ENCODE data around the gene CTSE. TPM values are rescaled to one million over a fixed set of nuclear protein-coding genes. Genes with fewer than 3 reads are reported as not detected.

The CTSE gene
- total RNA-seq, 1 experiment from 2014 or later = not detected

DNA sequence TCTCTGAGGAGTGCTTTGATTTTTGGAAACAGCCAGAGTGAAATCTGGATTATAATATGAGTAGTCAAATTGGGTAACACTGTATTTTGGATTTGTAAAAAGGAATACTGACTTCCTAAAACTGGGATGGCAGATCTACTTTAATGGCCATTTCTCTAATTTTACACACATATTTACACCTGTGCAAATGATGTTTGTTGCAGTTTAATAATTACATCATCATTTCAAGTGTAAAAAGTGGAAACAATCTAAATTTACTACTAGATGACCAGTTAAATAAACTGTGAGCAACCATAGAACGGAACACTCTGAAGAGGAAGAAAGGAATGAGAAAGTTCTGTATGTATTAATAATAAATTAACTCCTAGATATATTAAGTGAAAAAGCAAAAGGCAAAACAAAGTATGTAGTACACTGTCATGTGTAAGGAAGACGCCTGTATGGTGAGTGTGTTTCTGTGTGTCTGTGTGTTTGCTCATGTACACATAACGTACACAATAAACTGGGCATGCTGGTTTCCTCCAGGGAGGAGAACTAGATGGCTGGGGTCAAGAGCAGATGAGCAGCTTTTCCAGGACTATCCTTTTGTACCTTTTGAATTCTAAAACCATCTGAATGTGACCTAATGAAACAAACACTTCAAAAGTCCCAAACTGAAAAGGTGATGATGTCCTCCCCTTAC is 26.4 kb upstream of the CTSE start:
- DNase-seq (ENCODE audit: low spot score) = no peak

DNA sequence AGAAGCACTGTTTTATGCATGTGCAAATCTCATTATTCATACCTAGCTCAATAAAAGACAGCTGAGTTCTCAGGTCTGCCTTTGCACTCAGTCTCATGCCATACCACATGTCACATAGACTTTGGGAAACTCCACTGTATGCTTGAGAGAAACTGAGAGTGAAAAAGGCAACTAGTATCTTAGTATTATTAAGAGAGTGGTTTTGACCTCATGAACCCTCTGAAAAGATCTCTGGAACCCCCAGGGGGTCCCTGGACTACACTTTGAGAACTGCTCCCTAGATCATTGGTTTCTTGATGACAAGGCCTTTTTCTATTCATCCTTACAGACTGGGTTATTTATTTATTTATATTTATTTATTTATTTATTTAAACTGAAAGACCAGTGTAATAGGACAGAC is 25.6 kb upstream of the CTSE start:
- no peak for DNase-seq (ENCODE audit: low spot score)

DNA sequence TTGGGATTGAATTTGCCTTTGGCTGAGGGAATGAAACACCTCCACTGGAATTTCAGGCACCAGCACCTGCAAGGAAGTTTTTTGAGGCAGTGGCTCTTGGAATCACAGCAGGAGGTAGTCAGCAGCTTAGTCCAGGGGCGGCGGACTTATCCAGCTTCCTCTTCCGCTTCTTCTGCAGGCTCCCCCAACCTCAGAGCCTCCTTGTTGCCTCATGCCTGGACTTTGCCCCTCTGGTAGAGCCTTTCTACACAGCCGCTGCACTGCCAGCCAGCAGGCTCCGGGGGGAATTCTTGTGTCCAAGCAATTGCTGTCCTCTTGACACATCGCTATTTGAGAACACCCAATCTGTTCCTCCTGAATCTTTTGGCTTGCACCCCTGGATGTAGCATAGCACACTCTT is 24.9 kb upstream of the CTSE start:
- no peak for DNase-seq (ENCODE audit: low spot score)

DNA sequence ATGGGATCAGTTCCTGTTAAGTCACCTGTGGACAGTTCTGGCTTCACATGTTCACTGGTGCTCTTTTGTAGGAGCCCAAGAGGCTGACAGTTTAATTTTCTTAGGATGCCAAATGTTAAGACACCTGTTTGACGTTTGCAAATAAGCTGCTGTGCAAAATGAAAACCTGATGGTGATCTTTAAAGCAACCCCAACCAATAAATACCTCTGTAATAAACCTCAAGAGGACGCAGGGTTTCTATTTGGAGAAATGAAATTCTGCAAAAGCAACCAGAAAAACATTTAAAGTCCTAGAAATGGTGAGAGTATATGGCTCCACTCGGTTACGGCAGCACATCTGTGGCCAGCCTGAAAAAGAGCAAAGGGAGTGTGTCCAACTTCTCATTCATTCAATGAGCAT is 23.6 kb upstream of the CTSE start:
- no peak for DNase-seq (ENCODE audit: low spot score)

DNA sequence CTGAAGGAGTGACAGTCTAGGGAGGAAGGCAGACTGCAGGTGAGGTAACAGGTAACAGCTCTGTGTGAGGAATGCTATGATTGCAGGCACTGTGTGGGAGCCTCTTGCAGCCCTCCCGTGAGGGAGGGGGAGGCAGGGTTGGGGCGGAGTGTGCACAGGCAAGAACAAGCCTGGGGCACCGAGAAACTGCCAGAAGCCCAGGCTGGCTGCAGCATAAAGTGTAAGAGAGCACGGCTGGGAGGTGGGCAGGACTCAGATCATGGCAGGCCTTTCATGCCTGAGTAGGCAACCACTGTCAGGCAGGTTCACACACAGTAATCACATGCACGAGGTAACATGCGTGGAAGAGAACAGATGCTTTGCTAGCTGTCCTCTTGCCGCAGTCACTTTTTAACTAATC is 17.9 kb upstream of the CTSE start:
- no peak for DNase-seq (ENCODE audit: low spot score)

DNA sequence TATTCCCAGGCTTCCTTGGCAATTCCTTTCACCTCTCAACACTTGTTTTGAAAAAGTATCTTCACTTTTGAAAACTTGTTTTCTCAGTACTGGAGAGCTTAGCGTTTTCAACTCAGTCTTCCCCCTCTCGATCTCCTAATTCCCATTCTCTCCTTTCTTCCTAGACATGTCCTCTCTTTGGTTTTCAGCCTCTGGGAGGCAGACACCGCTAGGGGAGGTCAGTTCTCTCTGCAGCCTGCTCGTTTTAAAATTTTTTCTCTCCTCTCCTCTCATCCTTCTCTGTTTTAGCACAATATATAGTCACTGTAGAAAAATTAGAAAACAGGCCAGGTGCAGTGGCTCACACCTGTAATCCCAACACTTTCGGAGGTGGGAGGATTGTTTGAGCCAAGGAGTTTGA is 16.6 kb upstream of the CTSE start:
- no peak for DNase-seq (ENCODE audit: low spot score)

DNA sequence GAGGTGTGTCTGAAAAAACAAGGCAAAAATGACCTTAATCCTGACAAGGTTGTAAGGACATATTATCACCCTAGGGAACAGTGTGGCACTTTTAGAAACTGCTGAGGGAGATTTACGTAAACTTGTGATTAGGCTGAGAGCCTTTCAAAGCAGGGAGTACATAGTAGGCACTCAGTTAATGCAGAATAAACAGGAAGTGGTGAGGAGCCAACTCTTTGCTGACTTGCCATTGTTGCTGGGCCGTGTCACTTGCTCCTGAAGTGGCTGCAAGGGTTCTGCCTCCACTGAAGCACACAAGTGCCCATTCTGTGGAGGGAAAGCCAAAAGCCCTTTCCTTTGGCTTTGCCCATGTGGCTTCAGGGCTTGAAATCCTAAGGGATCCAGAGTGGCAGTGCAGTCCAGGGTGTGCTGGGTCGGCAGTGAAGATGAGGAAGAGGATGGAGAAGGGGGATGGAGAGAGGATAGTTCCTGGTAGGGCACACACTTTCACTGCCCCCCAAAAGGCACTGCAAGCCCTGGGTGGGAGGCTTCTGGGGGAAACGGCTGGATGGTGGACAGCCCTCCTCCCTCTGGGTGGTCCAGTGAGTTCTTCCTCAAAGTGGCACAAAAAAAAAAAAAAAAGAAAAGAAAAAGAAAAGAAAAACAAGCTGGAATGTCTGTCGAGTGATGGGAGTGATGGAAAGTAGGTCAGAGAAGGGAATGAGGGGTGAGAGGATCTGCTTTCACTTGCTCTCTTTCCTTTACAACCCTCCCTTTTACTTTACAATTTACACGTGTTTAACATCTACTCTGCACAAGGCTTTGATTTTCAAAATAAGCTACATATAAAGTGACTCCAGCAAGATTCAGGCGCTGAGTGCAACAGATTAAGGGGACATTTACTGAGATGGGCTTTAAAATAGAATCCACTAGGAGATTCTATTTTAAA is 15.6 kb upstream of the CTSE start:
- DNase-seq (ENCODE audit: low spot score) = no peak

DNA sequence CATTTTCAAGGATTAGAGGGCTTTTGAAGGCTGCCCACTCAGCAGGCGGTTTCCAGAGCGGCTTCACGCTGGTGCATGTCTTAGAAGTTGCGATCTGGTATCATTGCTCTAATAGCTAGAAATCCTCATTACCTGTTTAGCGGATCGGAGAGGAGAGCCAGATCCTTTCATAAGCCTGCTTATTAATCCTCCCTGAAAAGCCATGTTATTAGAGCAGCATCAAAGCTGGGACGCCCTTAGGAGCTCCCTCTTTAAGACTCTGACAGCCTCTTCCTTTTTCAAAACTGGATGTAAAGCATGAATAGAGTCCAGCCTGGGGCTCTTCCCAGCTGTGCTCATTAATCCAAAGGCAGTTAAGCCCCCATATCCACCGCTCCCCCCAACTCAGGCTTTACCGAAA is 13.9 kb upstream of the CTSE start:
- no peak for DNase-seq (ENCODE audit: low spot score)

DNA sequence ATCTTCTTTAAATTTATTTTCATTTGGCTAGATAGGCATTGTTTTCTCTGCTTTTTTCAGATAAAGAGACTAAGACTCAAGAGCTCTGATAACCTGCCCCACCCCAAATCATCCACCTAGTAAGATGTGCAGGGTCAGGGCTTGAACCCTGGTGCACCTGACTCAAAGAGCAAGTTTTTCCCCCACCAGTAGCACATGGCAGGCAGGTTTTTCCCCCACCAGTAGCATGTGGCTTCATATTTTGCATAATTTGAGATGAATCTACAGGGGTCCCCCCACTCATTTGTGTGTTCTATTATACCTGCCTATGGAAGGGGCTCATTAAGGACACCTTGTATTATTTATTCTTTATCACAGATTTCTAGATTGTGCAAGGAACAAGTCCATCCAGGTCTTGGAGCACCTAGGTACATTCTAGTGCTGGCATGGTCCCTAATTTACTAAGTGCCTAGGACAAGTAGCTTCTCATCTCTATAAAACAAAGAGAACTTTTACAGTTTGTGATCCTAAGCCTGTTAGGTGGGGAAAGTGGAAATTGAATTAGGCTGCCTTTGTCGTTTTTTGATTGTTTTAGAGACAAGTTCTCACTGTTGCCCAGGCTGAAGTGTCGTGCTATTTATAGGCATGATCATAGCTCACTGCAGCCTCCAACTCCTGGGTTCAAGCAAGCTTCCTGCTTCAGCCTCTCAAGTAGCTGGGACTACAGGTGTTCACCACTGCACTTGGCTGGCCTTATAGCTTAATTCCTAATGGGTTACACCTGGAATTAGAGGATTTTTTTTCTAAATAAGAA is 13.2 kb upstream of the CTSE start:
- DNase-seq (ENCODE audit: low spot score) = no peak

DNA sequence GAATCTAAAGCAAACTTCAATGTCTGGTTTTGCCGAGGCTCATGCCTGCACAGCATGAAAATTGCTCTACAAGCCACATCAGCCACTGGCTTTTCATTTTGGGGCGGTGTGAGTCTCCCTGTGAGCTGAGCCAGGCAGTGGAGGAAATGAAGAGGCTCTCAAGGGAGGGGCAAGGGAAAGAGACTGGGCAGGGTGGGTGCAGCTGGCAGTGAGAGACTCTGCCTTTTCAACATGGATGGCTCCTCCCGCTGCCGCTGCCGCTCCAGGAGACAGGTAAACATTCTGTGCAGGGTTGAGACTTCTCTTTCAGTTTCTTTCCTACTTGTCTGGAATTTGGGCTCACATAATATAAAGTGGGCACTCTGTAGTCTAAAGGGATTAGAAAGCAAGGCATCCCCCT is 11.3 kb upstream of the CTSE start:
- DNase-seq (ENCODE audit: low spot score) = no peak

DNA sequence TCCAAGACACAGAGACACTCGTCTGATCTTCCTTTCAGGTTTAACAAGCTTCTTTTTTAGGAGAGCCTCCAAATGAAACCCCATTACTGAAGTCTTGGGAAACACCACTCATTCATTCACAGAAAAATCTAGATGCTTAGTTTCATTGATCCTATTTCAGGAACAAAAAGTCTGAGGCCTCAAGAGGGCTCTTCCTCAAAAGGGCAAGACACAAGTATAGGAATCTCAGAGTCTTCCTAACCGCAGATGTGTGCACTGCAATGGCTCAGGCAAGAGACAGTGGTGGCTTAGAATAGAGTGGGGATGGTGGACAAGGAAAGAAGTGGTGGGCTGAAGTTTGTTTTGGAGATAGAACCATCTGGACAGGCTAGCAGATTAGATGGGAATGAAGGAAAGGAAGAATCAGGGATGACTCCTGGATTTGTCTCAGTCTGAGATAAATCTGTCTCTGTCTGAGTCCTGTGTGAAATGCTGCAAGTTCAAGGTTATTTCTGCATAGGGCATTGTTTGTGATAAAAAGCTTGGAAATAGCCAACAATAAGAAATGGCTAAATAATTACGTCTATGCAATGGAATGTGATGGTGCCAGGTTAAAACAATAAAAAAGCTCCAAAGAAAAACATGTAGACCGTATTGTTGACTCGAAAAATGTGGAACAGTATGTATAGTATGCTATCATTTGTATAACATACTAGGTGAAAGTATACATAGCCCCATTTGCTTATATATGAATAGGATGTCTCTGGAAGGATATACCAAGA is 8.9 kb upstream of the CTSE start:
- DNase-seq (ENCODE audit: low spot score) = no peak

DNA sequence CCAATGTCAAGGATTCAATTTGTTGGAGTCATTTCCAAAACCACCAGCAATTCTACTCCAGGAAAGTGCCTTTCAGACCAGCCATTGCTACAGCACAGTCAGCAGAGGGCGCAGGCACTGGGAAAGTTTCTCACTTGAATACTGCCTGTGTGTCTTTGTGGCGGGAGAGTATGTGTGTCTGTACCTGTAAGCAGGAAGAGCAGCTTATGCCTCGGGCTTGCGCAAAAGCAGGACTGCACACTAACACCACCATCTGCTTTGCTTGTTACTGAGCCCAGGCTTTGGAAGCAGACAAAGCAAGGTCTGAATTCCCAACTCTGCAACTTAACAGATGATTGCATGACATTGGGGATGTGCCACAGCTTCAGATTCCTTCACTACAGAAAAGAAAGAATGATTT is 7.0 kb upstream of the CTSE start:
- DNase-seq (ENCODE audit: low spot score) = peak; percentile 75

DNA sequence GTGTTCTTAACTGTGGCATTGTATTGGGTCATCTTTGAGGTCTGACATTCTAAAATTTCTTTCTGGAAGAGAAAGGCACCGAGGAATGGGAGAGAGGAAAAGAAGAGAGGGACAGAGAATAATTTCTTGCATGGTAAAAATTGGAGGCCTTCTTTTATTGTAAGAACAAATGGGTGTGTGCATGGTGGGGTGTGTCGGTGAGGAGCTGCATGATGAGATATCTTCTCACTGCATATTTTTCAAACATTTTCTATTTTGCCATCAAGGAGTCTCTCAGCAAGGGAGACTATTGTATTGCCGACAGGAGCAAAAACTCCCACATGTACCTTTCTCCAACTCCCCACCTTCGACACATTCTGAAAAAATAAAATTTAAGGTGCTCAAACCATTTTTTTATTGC is 6.5 kb upstream of the CTSE start:
- no peak for DNase-seq (ENCODE audit: low spot score)

DNA sequence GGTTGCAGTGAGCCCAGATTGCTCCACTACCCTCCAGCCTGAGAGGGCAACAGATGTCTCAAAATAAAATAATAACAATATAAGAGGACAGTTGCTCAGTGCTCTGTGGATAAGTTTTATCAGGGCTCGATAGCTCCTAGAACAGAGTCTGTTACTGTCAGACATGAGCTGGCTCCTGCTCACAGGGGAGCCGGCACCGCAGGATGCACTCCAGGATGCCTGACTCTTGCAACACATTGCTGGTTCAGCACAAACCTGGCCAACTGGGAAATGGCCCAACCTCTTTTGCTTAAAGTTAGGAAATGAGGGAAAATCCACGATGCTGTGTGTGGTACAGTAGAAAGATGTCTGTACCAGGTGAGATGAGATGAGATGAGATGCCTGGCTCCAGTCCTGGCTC is 5.8 kb upstream of the CTSE start:
- no peak for DNase-seq (ENCODE audit: low spot score)

DNA sequence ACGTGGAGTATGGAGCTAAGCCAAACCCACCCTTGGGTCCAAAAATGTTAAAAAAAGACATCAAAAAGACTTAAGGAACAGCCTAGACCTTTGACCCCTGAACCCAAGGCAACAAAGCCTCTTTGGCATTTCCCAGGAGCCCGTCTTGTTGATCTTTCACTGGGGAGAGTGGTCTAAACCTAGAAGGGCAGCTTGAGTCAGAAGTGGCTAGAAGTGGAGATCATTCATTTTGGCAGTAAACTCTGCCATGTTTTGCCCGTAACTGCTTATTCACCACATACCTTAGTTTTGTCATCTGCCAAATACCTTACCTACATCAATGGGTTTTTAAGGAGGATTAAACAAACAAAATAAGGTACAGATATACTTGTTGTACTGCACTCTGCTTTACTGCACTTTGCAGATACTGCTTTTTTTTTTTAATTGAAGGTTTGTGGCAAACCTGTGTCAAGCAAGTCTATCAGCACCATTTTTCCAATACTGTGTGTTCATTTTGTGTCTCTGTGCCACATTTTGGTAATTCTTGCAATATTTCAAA is 1.7 kb upstream of the CTSE start:
- no peak for DNase-seq (ENCODE audit: low spot score)

DNA sequence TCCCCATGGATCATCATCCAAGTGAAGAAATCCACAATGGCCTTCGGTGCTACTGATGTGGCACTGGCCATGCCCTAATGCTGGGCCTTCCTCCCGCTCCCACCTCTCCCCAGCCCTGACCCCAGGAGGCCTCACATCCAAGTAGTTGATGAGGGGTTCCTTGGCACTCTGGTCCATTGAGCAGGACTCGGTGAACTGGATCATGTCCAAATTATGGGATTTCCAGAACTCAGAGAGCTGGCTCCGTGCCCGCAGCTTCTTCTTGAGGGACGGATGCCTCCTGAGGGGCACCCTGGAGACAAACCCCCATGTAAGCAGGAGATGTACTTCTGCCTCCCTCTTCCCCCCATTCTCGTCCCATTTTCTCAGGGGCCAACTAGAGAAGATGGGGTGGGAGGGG is 929 bp downstream of the CTSE start:
- no peak for DNase-seq (ENCODE audit: low spot score)

DNA sequence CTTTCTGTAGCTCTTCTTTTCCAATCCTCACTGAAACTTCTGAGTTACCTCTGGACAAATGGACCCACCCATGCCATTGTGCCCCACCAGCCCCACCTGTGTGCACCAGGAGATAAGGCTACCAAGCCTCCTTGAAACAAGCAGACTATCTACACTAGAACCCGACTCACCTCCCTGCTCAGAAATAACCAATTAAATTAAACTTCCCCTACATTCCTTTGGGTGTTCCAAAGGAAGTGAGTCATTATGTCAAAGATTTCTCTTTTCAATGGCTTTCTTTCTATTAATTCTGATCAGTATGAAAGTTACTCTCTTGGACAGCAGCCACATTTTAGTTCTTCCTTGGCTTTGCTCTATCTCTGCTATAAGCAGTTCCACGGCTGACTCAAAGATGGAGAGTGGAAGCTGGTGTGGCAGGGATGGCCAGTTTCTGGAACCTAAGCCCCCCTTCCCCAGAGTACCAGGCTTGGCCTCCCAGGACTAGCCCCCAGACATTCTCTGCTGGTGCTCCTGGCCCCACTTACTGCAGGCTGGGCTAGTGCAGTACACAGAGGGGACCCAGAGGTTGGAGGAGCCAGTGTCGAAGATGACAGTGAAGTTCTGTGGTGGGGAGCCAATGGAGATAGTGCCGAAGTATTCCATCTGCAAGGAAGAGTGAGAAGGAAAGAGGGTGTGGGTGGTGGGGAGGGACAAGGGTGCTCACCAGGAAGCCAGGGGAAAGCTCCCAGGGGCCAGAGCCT is 1.9 kb downstream of the CTSE start:
- DNase-seq (ENCODE audit: low spot score) = no peak

DNA sequence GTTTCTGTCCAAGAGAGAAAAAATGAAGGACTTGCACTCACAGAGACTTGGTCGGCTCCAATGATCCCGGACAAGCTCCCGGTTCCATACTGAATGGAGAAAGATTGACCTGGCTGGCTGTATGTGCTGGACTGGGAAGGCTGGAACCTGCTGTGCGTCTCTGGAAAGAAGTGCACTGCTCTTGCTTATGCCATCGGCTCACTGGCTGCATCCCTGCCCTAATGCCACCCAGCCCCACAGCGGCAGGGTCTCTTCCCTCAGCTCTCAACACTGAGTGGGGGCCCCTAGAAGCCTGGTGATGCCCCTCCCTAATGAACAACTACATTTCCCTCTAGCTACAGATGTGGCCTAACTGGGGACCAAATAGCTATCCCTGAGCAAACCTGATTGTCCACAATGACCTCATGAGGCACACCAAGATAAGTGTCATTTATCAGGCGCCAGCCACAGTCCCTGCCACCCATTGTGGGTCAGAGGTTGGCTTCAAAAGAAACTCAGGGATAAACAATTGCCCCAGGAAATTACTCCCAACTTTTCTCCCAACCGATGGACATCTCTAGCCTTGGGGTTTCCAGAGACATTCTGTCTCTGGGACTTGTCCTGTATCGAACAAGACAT is 2.6 kb downstream of the CTSE start:
- DNase-seq (ENCODE audit: low spot score) = no peak

DNA sequence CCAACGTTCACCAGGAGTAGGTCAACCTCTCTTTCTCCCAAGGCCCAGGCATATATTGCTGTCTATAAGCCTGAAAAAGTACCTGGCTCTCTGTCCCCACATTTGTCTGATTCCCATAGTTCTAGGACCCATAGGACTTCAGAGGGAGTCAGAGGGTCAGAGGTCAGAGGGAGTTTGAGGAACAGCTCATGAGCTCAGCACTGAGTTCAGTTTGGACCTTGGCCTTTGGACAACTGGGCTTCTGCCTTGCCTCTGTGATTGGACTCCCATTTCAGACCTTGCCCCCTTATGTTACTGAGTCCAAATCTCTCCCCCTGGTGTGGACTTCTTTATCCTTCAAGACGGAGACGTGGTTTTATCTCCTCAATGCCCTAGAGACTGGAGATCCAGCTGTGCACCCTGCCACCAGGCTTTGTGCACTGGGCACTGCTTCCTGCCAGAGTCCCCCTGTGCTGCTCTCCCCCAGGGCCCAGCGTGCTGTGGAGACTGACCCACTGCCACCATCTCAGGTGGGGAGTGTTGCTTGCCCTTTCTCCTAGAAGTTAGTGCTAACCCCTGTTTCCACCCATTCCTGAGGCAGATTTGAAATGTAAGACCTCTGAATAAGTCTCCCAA is 3.2 kb downstream of the CTSE start:
- no peak for DNase-seq (ENCODE audit: low spot score)

DNA sequence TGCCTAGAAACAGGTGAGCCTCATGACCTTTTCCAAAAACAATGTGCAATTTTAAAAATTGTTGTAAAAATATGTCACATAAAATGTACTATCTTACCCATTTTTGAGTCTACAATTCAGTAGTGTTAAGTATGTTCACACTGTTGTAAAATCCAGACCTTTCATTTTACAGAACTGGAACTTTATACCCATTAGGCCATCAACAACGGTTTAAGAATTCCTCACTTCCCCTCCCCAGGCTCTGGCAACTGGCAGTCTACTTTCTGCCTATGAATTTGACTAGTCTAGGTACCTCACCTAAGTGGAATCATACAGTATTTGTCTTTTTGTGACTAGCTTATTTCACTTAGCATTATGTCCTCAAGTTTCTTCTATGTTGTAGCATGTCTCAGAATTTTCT is 8.6 kb downstream of the CTSE start:
- no peak for DNase-seq (ENCODE audit: low spot score)
